Transverse colon (tissue), 4 donors: Measurements from ENCODE around the gene PNPLA2.

Experiments
- POLR2A ChIP-seq: fragments of 450-650 bp; IDR thresholded peaks from one replicate; pipeline ENCODE4 v1.6.1; 2016; ENCODE audit warnings: antibody characterized with exemption, mild to moderate bottlenecking, moderate library complexity
- POLR2AphosphoS5 ChIP-seq, 3 donors: sonication (generic); formaldehyde crosslinking; IDR thresholded peaks; one replicate each; pipeline ENCODE4 v1.6.1; 2016; ENCODE audit warnings: antibody characterized with exemption in 3 of 3
- TF ChIP-seq, protein P1 (sequence below), 5 experiments: fragments of 200-600 bp in 3 of 5; fragments of 450-650 bp in 2 of 5; sonication (generic) in 3 of 5; IDR thresholded peaks; 1 replicate in 2 of 5; 2 replicates in 3 of 5; pipeline ENCODE4 v1.5.1; 2016 to 2017; ENCODE audit warnings: antibody characterized with exemption in 5 of 5, inconsistent platforms in 3 of 5, mild to moderate bottlenecking in 2 of 5, moderate library complexity in 1 of 5

DNA sequence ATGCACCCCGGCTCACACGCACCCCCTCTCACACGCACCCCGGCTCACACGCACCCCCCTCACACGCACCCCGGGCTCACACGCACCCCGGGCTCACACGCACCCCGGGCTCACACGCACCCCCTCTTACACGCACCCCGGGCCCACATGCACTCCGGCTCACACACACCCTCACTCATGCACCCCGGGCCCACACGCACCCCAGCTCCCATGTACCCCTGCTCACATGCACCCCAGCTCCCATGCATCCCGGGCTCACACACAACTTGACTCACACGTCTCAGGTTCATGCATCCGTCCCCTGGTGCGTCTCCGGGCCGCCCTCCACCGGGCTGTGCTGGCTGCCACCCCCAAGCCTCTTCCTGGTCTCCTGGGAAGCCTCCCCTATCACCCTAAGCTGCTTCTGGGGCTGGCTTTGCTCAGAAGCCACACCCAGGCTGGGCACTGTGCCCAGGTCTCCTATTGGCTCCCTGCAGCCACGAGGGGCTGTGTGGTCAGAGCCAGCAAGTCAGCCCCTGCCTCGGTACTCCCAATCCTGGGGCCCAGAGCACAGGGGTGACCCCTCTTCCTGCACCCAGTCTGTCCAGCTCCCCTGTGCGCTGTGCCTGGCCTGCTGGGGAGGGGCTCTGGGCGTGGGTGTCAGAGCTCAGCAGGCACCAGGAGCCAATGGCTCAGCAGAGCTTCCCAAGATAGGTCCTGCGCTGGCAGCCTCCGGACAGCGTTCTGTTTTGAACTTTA lies 40.8 kb downstream of the PNPLA2 start:
- TF ChIP-seq, protein P1, sequence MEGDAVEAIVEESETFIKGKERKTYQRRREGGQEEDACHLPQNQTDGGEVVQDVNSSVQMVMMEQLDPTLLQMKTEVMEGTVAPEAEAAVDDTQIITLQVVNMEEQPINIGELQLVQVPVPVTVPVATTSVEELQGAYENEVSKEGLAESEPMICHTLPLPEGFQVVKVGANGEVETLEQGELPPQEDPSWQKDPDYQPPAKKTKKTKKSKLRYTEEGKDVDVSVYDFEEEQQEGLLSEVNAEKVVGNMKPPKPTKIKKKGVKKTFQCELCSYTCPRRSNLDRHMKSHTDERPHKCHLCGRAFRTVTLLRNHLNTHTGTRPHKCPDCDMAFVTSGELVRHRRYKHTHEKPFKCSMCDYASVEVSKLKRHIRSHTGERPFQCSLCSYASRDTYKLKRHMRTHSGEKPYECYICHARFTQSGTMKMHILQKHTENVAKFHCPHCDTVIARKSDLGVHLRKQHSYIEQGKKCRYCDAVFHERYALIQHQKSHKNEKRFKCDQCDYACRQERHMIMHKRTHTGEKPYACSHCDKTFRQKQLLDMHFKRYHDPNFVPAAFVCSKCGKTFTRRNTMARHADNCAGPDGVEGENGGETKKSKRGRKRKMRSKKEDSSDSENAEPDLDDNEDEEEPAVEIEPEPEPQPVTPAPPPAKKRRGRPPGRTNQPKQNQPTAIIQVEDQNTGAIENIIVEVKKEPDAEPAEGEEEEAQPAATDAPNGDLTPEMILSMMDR (IDR thresholded peaks at IDR 0.05), result no peak
- TF ChIP-seq POLR2AphosphoS5 (IDR thresholded peaks at IDR 0.05) (peak in 1 of 3 donors; percentile 7), POLR2A (no peak)
